HepG2 (cell line): ENCODE measurements around the gene KATNBL1.

Experiments
- ATAD3A ChIP-seq: sonication (generic); formaldehyde crosslinking; IDR thresholded peaks from 2 replicates; pipeline ENCODE4 v1.4.0; 2020; ENCODE audit warnings: missing genetic modification reagents
- ETV5 ChIP-seq: IDR thresholded peaks from 2 replicates; pipeline ENCODE4 v1.6.1; 2018; ENCODE audit warnings: missing biosample characterization, missing genetic modification reagents, inconsistent platforms, borderline replicate concordance
- FOSL2 ChIP-seq: sonication (generic); formaldehyde crosslinking; IDR thresholded peaks from 2 replicates; pipeline ENCODE4 v1.4.0; 2020; ENCODE audit warnings: missing genetic modification reagents
- KDM1A ChIP-seq: IDR thresholded peaks from 2 replicates; pipeline ENCODE4 v1.6.1; 2016; ENCODE audit warnings: missing compliant biosample characterization
- NFYB ChIP-seq: sonication (generic); formaldehyde crosslinking; IDR thresholded peaks from 2 replicates; pipeline ENCODE4 v1.4.0; 2020; ENCODE audit warnings: missing genetic modification reagents
- RFX5 ChIP-seq: IDR thresholded peaks from 2 replicates; pipeline ENCODE4 v1.6.1; 2011; ENCODE audit warnings: low read depth, low read length, improper control_type of control experiment
- ZNF430 ChIP-seq: sonication (generic); formaldehyde crosslinking; IDR thresholded peaks from 2 replicates; pipeline ENCODE4 v1.9.0; 2021; ENCODE audit warnings: mild to moderate bottlenecking, missing genetic modification reagents
- ZNF670 ChIP-seq: sonication (generic); formaldehyde crosslinking; IDR thresholded peaks from 2 replicates; pipeline ENCODE4 v1.8.0; 2022; ENCODE audit warnings: mild to moderate bottlenecking, missing genetic modification reagents, borderline replicate concordance
- ZNF720 ChIP-seq: sonication (generic); formaldehyde crosslinking; IDR thresholded peaks from 2 replicates; pipeline ENCODE4 v1.4.0; 2020; ENCODE audit warnings: missing genetic modification reagents
- TF ChIP-seq, protein P1 (sequence below): sonication (generic); formaldehyde crosslinking; IDR thresholded peaks from 2 replicates; pipeline ENCODE4 v1.4.0; 2020; ENCODE audit warnings: missing genetic modification reagents, borderline replicate concordance
- TF ChIP-seq, protein P2 (sequence below): sonication (generic); formaldehyde crosslinking; IDR thresholded peaks from 2 replicates; pipeline ENCODE4 v1.5.0; 2020; ENCODE audit warnings: mild to moderate bottlenecking, missing genetic modification reagents, moderate library complexity
- TF ChIP-seq, protein P3 (sequence below): sonication (generic); formaldehyde crosslinking; IDR thresholded peaks from 2 replicates; pipeline ENCODE4 v1.8.1; 2023; ENCODE audit warnings: missing genetic modification reagents, inconsistent platforms, borderline replicate concordance
- TF ChIP-seq, protein P4 (sequence below), 2 experiments: IDR thresholded peaks; 2 replicates each; pipeline ENCODE4 v1.6.1; 2011 to 2012; ENCODE audit warnings: low read length in 2 of 2, borderline replicate concordance in 1 of 2, low read depth in 1 of 2, mild to moderate bottlenecking in 1 of 2, moderate library complexity in 1 of 2

DNA sequence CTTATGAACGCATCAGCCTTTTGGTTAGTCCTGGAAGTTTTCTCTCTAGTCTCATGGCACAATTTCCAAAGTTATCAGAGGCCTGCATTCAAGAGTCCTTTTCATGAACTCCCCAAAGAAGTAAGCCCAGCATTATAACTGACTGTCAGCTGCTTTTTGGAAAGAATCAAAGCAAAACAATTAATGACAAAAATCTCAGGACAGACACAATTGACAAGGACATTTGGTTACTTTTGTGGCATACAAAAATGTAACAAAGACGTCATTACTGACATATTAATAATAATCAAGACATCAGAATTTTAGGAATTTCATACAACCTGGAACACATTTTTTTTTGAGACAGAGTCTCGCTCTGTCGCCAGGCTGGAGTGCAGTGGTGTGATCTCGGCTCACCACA lies 21.2 kb downstream of the KATNBL1 start:
- TF ChIP-seq ZNF430 (CRISPR knock-in tag) = no peak
- no peak for TF ChIP-seq KDM1A (CRISPR knock-in tag)
- no peak for TF ChIP-seq ETV5
- TF ChIP-seq, protein P1, sequence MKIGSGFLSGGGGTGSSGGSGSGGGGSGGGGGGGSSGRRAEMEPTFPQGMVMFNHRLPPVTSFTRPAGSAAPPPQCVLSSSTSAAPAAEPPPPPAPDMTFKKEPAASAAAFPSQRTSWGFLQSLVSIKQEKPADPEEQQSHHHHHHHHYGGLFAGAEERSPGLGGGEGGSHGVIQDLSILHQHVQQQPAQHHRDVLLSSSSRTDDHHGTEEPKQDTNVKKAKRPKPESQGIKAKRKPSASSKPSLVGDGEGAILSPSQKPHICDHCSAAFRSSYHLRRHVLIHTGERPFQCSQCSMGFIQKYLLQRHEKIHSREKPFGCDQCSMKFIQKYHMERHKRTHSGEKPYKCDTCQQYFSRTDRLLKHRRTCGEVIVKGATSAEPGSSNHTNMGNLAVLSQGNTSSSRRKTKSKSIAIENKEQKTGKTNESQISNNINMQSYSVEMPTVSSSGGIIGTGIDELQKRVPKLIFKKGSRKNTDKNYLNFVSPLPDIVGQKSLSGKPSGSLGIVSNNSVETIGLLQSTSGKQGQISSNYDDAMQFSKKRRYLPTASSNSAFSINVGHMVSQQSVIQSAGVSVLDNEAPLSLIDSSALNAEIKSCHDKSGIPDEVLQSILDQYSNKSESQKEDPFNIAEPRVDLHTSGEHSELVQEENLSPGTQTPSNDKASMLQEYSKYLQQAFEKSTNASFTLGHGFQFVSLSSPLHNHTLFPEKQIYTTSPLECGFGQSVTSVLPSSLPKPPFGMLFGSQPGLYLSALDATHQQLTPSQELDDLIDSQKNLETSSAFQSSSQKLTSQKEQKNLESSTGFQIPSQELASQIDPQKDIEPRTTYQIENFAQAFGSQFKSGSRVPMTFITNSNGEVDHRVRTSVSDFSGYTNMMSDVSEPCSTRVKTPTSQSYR (CRISPR knock-in tag) = no peak
- TF ChIP-seq FOSL2 (CRISPR knock-in tag) = no peak
- TF ChIP-seq, protein P2, sequence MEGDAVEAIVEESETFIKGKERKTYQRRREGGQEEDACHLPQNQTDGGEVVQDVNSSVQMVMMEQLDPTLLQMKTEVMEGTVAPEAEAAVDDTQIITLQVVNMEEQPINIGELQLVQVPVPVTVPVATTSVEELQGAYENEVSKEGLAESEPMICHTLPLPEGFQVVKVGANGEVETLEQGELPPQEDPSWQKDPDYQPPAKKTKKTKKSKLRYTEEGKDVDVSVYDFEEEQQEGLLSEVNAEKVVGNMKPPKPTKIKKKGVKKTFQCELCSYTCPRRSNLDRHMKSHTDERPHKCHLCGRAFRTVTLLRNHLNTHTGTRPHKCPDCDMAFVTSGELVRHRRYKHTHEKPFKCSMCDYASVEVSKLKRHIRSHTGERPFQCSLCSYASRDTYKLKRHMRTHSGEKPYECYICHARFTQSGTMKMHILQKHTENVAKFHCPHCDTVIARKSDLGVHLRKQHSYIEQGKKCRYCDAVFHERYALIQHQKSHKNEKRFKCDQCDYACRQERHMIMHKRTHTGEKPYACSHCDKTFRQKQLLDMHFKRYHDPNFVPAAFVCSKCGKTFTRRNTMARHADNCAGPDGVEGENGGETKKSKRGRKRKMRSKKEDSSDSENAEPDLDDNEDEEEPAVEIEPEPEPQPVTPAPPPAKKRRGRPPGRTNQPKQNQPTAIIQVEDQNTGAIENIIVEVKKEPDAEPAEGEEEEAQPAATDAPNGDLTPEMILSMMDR (CRISPR knock-in tag) = no peak
- no peak for TF ChIP-seq ZNF670 (CRISPR knock-in tag)
- no peak for TF ChIP-seq NFYB
- TF ChIP-seq, protein P3, sequence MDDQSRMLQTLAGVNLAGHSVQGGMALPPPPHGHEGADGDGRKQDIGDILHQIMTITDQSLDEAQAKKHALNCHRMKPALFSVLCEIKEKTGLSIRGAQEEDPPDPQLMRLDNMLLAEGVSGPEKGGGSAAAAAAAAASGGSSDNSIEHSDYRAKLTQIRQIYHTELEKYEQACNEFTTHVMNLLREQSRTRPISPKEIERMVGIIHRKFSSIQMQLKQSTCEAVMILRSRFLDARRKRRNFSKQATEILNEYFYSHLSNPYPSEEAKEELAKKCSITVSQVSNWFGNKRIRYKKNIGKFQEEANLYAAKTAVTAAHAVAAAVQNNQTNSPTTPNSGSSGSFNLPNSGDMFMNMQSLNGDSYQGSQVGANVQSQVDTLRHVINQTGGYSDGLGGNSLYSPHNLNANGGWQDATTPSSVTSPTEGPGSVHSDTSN (CRISPR knock-in tag) = no peak
- TF ChIP-seq RFX5 = no peak
- TF ChIP-seq, protein P4, sequence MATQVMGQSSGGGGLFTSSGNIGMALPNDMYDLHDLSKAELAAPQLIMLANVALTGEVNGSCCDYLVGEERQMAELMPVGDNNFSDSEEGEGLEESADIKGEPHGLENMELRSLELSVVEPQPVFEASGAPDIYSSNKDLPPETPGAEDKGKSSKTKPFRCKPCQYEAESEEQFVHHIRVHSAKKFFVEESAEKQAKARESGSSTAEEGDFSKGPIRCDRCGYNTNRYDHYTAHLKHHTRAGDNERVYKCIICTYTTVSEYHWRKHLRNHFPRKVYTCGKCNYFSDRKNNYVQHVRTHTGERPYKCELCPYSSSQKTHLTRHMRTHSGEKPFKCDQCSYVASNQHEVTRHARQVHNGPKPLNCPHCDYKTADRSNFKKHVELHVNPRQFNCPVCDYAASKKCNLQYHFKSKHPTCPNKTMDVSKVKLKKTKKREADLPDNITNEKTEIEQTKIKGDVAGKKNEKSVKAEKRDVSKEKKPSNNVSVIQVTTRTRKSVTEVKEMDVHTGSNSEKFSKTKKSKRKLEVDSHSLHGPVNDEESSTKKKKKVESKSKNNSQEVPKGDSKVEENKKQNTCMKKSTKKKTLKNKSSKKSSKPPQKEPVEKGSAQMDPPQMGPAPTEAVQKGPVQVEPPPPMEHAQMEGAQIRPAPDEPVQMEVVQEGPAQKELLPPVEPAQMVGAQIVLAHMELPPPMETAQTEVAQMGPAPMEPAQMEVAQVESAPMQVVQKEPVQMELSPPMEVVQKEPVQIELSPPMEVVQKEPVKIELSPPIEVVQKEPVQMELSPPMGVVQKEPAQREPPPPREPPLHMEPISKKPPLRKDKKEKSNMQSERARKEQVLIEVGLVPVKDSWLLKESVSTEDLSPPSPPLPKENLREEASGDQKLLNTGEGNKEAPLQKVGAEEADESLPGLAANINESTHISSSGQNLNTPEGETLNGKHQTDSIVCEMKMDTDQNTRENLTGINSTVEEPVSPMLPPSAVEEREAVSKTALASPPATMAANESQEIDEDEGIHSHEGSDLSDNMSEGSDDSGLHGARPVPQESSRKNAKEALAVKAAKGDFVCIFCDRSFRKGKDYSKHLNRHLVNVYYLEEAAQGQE (IDR thresholded peaks at IDR 0.05; ENCODE audit: borderline replicate concordance in 1 of 2, low read depth in 1 of 2, low read length in 2 of 2) = no peak
- no peak for TF ChIP-seq ZNF720
- TF ChIP-seq ATAD3A = no peak
